ENCODE results near the gene GZMH.

GRCh38 chr14:24576771-24577170 is 32.7 kb downstream of the GZMH start:
- TF ChIP-seq CTCF (IDR thresholded peaks at IDR 0.05; ENCODE audit: borderline replicate concordance, extremely low read depth, low read length, poor library complexity, severe bottlenecking) = no peak
- no peak for TF ChIP-seq EZH2 (IDR thresholded peaks at IDR 0.05; ENCODE audit: borderline replicate concordance, low read depth, low read length, severe bottlenecking)

Data from DND-41 (cell line).